ENCODE data around the gene DGKQ.

- TF ChIP-seq TAF1 (IDR thresholded peaks at IDR 0.05; ENCODE audit: borderline replicate concordance, insufficient read depth, low read length): no peak
- TF ChIP-seq SIN3A (IDR thresholded peaks at IDR 0.05; ENCODE audit: borderline replicate concordance, insufficient read depth, low read length): no peak
- TF ChIP-seq, protein P1, sequence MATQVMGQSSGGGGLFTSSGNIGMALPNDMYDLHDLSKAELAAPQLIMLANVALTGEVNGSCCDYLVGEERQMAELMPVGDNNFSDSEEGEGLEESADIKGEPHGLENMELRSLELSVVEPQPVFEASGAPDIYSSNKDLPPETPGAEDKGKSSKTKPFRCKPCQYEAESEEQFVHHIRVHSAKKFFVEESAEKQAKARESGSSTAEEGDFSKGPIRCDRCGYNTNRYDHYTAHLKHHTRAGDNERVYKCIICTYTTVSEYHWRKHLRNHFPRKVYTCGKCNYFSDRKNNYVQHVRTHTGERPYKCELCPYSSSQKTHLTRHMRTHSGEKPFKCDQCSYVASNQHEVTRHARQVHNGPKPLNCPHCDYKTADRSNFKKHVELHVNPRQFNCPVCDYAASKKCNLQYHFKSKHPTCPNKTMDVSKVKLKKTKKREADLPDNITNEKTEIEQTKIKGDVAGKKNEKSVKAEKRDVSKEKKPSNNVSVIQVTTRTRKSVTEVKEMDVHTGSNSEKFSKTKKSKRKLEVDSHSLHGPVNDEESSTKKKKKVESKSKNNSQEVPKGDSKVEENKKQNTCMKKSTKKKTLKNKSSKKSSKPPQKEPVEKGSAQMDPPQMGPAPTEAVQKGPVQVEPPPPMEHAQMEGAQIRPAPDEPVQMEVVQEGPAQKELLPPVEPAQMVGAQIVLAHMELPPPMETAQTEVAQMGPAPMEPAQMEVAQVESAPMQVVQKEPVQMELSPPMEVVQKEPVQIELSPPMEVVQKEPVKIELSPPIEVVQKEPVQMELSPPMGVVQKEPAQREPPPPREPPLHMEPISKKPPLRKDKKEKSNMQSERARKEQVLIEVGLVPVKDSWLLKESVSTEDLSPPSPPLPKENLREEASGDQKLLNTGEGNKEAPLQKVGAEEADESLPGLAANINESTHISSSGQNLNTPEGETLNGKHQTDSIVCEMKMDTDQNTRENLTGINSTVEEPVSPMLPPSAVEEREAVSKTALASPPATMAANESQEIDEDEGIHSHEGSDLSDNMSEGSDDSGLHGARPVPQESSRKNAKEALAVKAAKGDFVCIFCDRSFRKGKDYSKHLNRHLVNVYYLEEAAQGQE (IDR thresholded peaks at IDR 0.05; ENCODE audit: insufficient read depth in 1 of 2, low read depth in 2 of 2, low read length in 2 of 2): no peak
- no peak for TF ChIP-seq POLR2AphosphoS5 (IDR thresholded peaks at IDR 0.05; ENCODE audit: low read depth, low read length)
- no peak for TF ChIP-seq FOXP2 (optimal IDR thresholded peaks at IDR 0.05; ENCODE audit: borderline replicate concordance, extremely low read depth, extremely low read length, insufficient read depth)
Measured at GRCh38 chr4:954211-955020, 19.0 kb downstream of the DGKQ start.
